ENCODE results near the gene NFIA.

DNA sequence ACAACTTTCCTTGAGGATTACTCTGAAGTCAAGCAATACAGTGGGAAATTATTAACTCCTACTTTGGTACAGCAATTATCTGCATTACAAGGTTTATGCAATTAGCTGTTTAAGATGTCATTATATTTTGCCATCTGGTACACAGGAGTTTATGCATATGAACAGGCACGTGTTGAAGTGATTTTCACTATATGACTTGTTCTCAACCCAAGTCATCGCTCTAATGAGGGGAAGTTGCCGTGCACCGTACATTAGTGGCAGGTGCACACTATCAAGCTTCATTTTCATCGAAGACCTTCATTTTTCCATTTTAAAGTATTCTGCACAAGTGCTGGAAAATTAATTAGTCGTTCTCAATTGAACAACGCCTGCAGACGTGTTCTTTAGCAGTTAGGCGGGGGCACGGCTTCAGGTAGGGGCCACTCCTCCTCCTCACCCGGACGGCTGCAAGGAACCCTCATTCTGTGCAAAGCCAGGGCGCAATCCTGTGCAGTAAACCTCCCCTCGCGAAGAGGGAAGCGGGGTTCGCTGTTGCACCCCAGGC is 39.8 kb upstream of the NFIA start:
- TF ChIP-seq, protein P1, sequence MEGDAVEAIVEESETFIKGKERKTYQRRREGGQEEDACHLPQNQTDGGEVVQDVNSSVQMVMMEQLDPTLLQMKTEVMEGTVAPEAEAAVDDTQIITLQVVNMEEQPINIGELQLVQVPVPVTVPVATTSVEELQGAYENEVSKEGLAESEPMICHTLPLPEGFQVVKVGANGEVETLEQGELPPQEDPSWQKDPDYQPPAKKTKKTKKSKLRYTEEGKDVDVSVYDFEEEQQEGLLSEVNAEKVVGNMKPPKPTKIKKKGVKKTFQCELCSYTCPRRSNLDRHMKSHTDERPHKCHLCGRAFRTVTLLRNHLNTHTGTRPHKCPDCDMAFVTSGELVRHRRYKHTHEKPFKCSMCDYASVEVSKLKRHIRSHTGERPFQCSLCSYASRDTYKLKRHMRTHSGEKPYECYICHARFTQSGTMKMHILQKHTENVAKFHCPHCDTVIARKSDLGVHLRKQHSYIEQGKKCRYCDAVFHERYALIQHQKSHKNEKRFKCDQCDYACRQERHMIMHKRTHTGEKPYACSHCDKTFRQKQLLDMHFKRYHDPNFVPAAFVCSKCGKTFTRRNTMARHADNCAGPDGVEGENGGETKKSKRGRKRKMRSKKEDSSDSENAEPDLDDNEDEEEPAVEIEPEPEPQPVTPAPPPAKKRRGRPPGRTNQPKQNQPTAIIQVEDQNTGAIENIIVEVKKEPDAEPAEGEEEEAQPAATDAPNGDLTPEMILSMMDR (IDR thresholded peaks at IDR 0.05): no peak
- TF ChIP-seq POLR2A (IDR thresholded peaks at IDR 0.05): no peak
